HepG2 (cell line): ENCODE data around the gene CHST12. TPM values are rescaled to one million over a fixed set of nuclear protein-coding genes. Genes with fewer than 3 reads are reported as not detected.

Experiments
- AKAP8 ChIP-seq: sonication (generic); formaldehyde crosslinking; IDR thresholded peaks from 2 replicates; pipeline ENCODE4 v1.5.1; 2020; ENCODE audit warnings: mild to moderate bottlenecking, missing genetic modification reagents
- FOXC1 ChIP-seq: sonication (generic); formaldehyde crosslinking; IDR thresholded peaks from 2 replicates; pipeline ENCODE4 v1.8.0; 2022; ENCODE audit warnings: mild to moderate bottlenecking, missing genetic modification reagents, borderline replicate concordance
- FOXO1 ChIP-seq: sonication (generic); formaldehyde crosslinking; IDR thresholded peaks from 2 replicates; pipeline ENCODE4 v1.4.0; 2020; ENCODE audit warnings: missing genetic modification reagents
- GPBP1L1 ChIP-seq: sonication (generic); formaldehyde crosslinking; IDR thresholded peaks from 2 replicates; pipeline ENCODE4 v1.5.0; 2020; ENCODE audit warnings: mild to moderate bottlenecking, missing genetic modification reagents
- HCFC1 ChIP-seq: fragments of 150-350 bp; IDR thresholded peaks from 2 replicates; pipeline ENCODE4 v1.6.1; 2014; ENCODE audit warnings: low read depth, low read length
- IRF9 ChIP-seq: sonication (generic); formaldehyde crosslinking; IDR thresholded peaks from 2 replicates; pipeline ENCODE4 v1.8.0; 2022; ENCODE audit warnings: missing genetic modification reagents, mild to moderate bottlenecking, borderline replicate concordance
- KLF6 ChIP-seq: IDR thresholded peaks from 2 replicates; pipeline ENCODE4 v1.8.0; 2016; ENCODE audit warnings: missing biosample characterization, missing genetic modification reagents
- NAIF1 ChIP-seq: sonication (generic); formaldehyde crosslinking; IDR thresholded peaks from 2 replicates; pipeline ENCODE4 v1.5.0; 2020; ENCODE audit warnings: mild to moderate bottlenecking, missing genetic modification reagents, borderline replicate concordance
- NFIB ChIP-seq: sonication (generic); formaldehyde crosslinking; IDR thresholded peaks from 2 replicates; pipeline ENCODE4 v1.9.0; 2021; ENCODE audit warnings: missing genetic modification reagents, mild to moderate bottlenecking, borderline replicate concordance
- PHF20 ChIP-seq: sonication (generic); formaldehyde crosslinking; IDR thresholded peaks from 2 replicates; pipeline ENCODE4 v1.5.0; 2020; ENCODE audit warnings: mild to moderate bottlenecking, missing genetic modification reagents
- SP1 ChIP-seq, 2 experiments: fragments of 450-650 bp in 1 of 2; sonication (generic) in 1 of 2; formaldehyde crosslinking in 1 of 2; IDR thresholded peaks; 2 replicates each; pipeline versions ENCODE4 v1.4.0 to v1.6.1; 2016 to 2020; ENCODE audit warnings: missing genetic modification reagents in 1 of 2
- TFDP1 ChIP-seq: IDR thresholded peaks from 2 replicates; pipeline ENCODE4 v1.6.1; 2016; ENCODE audit warnings: missing compliant biosample characterization, missing genetic modification reagents, borderline replicate concordance
- ZBTB49 ChIP-seq: sonication (generic); formaldehyde crosslinking; IDR thresholded peaks from 2 replicates; pipeline ENCODE4 v1.4.0; 2020; ENCODE audit warnings: missing genetic modification reagents, borderline replicate concordance
- ZNF138 ChIP-seq: sonication (generic); formaldehyde crosslinking; IDR thresholded peaks from 2 replicates; pipeline ENCODE4 v1.5.0; 2020; ENCODE audit warnings: mild to moderate bottlenecking, low read depth, missing genetic modification reagents
- ZNF180 ChIP-seq: sonication (generic); formaldehyde crosslinking; IDR thresholded peaks from 2 replicates; pipeline ENCODE4 v1.4.0; 2020; ENCODE audit warnings: low read depth, missing genetic modification reagents, borderline replicate concordance
- ZNF274 ChIP-seq: sonication (generic); formaldehyde crosslinking; IDR thresholded peaks from 2 replicates; pipeline ENCODE4 v1.5.1; 2020; ENCODE audit warnings: mild to moderate bottlenecking, missing genetic modification reagents
- ZNF280B ChIP-seq: sonication (generic); formaldehyde crosslinking; IDR thresholded peaks from 2 replicates; pipeline ENCODE4 v1.5.0; 2020; ENCODE audit warnings: missing genetic modification reagents, mild to moderate bottlenecking, borderline replicate concordance
- ZNF44 ChIP-seq: sonication (generic); formaldehyde crosslinking; IDR thresholded peaks from 2 replicates; pipeline ENCODE4 v1.5.1; 2020; ENCODE audit warnings: mild to moderate bottlenecking, missing genetic modification reagents
- ZNF790 ChIP-seq: sonication (generic); formaldehyde crosslinking; IDR thresholded peaks from 2 replicates; pipeline ENCODE4 v1.8.0; 2022; ENCODE audit warnings: missing genetic modification reagents, mild to moderate bottlenecking, borderline replicate concordance
- ZNF841 ChIP-seq: sonication (generic); formaldehyde crosslinking; IDR thresholded peaks from 2 replicates; pipeline ENCODE4 v1.8.1; 2023; ENCODE audit warnings: missing genetic modification reagents, borderline replicate concordance
- ZSCAN21 ChIP-seq: sonication (generic); formaldehyde crosslinking; IDR thresholded peaks from 2 replicates; pipeline ENCODE4 v1.8.0; 2022; ENCODE audit warnings: mild to moderate bottlenecking, missing genetic modification reagents, moderate library complexity, borderline replicate concordance
- polyA plus RNA-seq, 8 experiments: library from polyadenylated mRNA; depleted of rRNA in 3 of 8; stranded (reverse) in 7 of 8; unstranded in 1 of 8; fragments of >200 nt; fragmentation: Illumina TruSeq in 4 of 8; extraction: Trizol in 4 of 8; gene quantifications; 2 replicates each; pipeline versions ENCODE4 v1.2.1 to v1.2.3, GENCODE V29; 2011 to 2016; ENCODE audit warnings: low read depth in 4 of 8, missing spikeins in 1 of 8, mixed read lengths in 1 of 8; ENCODE audit not compliant: insufficient read depth in 1 of 8
- total RNA-seq, 5 experiments: library from RNA; depleted of rRNA; stranded (reverse); fragments of >200 nt; fragmentation: Illumina TruSeq; extraction: Trizol; gene quantifications; 2 replicates each; pipeline ENCODE4 v1.2.3, GENCODE V29; 2016; ENCODE audit warnings: low read depth in 1 of 5

CHST12 gene
- total and polyA plus RNA-seq, 2 of the 13 experiments (the other 11 are each of a cell fraction or from before 2014, with no cell fraction given): 6.4 to 15.8 TPM

- TF ChIP-seq ZNF138 (CRISPR knock-in tag) (no peak), ZNF790 (CRISPR knock-in tag) (no peak; the same call in 1 of the 2 replicates), NAIF1 (no peak), FOXO1 (CRISPR knock-in tag) (no peak), SP1 (IDR thresholded peaks at IDR 0.05) (no peak), SP1 (CRISPR knock-in tag; IDR thresholded peaks at IDR 0.05) (peak; percentile 60), KLF6 (CRISPR knock-in tag) (peak; percentile 38; the same call in 1 of the 2 replicates), HCFC1 (peak; percentile 41; the same call in 1 of the 2 replicates), IRF9 (CRISPR knock-in tag) (no peak), GPBP1L1 (no peak), ZNF180 (no peak), TFDP1 (CRISPR knock-in tag) (peak; percentile 43; the same call in 1 of the 2 replicates), ZNF841 (CRISPR knock-in tag) (no peak), FOXC1 (CRISPR knock-in tag) (peak; percentile 39; the same call in 1 of the 2 replicates), ZNF44 (CRISPR knock-in tag) (no peak; the same call in 1 of the 2 replicates), ZSCAN21 (CRISPR knock-in tag) (peak; percentile 2; the same call in 1 of the 2 replicates), AKAP8 (no peak), ZNF280B (CRISPR knock-in tag) (no peak), NFIB (CRISPR knock-in tag) (no peak), PHF20 (CRISPR knock-in tag) (peak; percentile 63; the same call in 1 of the 2 replicates), ZBTB49 (CRISPR knock-in tag) (peak; percentile 12; the same call in 1 of the 2 replicates), ZNF274 (no peak)
Observed at GRCh38 chr7:2354186-2354938, 49.0 kb upstream of the CHST12 start, which contains the start of gene EIF3B (continued).
